Sigmoid colon (tissue), 7 donors: ENCODE measurements around the gene DAGLB. TPM values are rescaled to one million over a fixed set of nuclear protein-coding genes. Genes with fewer than 3 reads are reported as not detected.
"Not testable (repeated sequence)": the region's sequence is repeated elsewhere in the genome, so short reads cannot be mapped to it uniquely, and the experiment has no call there.

Experiments
- DNase-seq: peaks from one replicate; pipeline ENCODE4 v3.0.0-alpha.2; 2019
- H3K27ac ChIP-seq, 4 donors: fragments of 200-600 bp; sonication (generic); one replicate each; pipeline ENCODE4 v1.5.1; 2016 to 2019; ENCODE audit warnings: mild to moderate bottlenecking in 1 of 4
- H3K27me3 ChIP-seq, 3 donors: fragments of 200-600 bp; sonication (generic); one replicate each; pipeline ENCODE4 v1.5.1; 2019; ENCODE audit warnings: mild to moderate bottlenecking in 1 of 3
- H3K36me3 ChIP-seq, 4 donors: fragments of 200-600 bp; sonication (generic); one replicate each; pipeline ENCODE4 v1.5.1; 2016 to 2019
- H3K4me1 ChIP-seq, 4 donors: fragments of 200-600 bp; sonication (generic); one replicate each; pipeline ENCODE4 v1.5.1; 2017 to 2019
- H3K4me3 ChIP-seq, 4 donors: fragments of 200-600 bp; sonication (generic); one replicate each; pipeline ENCODE4 v1.5.1; 2017 to 2019; ENCODE audit warnings: mild to moderate bottlenecking in 2 of 4, moderate library complexity in 1 of 4
- H3K9me3 ChIP-seq, 4 donors: fragments of 200-600 bp in 3 of 4; sonication (generic) in 3 of 4; one replicate each; pipeline versions ENCODE4 v1.5.1 to v1.6.1; 2013 to 2019
- CTCF ChIP-seq, 4 experiments: fragments of 450-650 bp in 3 of 4; fragments of 200-600 bp in 1 of 4; IDR thresholded peaks; one replicate each; pipeline ENCODE4 v1.5.1; 2016 to 2019; ENCODE audit warnings: antibody characterized with exemption in 4 of 4, mild to moderate bottlenecking in 3 of 4, moderate library complexity in 2 of 4
- EP300 ChIP-seq, 4 donors: sonication (generic); formaldehyde crosslinking; IDR thresholded peaks; one replicate each; pipeline ENCODE4 v1.6.1; 2017; ENCODE audit warnings: antibody characterized with exemption in 4 of 4
- POLR2A ChIP-seq, 2 donors: fragments of 450-650 bp; IDR thresholded peaks; one replicate each; pipeline ENCODE4 v1.6.1; 2016; ENCODE audit warnings: antibody characterized with exemption in 2 of 2, mild to moderate bottlenecking in 2 of 2, moderate library complexity in 2 of 2
- POLR2AphosphoS5 ChIP-seq, 4 donors: sonication (generic); formaldehyde crosslinking; IDR thresholded peaks; one replicate each; pipeline ENCODE4 v1.6.1; 2017; ENCODE audit warnings: antibody characterized with exemption in 4 of 4
- WGBS, 2 donors: extraction: QIAGEN DNeasy Blood & Tissue Kit; methylation state at CpG; one replicate each; pipeline ENCODE4 v1.1.7; 2013; 5-methylcytosine and 5-hydroxymethylcytosine counted together
- intact Hi-C: fragments of 100-400 bp; cut with DNase I; formaldehyde crosslinking; loops from one replicate; pipeline ENCODE4 v1.15.1; 2023
- polyA plus RNA-seq, 3 donors: library from polyadenylated mRNA; stranded (reverse); fragments of 200-250 nt; gene quantifications; one replicate each; pipeline ENCODE4 v1.2.3, GENCODE V29; 2013
- total RNA-seq, 4 donors: library from RNA; depleted of rRNA; stranded (reverse); fragments of >200 nt; gene quantifications; one replicate each; pipeline ENCODE4 v1.1.0, GENCODE V29; 2016
- donor health status: healthy with polysubstance abuse.
- donor health status: Bipolar disorder and iron deficiency.
- donor health status: healthy.

The DAGLB gene
- total and polyA plus RNA-seq, 7 donors: 3.0 to 11.7 (median 7.7) TPM

- Histone ChIP-seq H3K27ac (no peak overlapping the region), H3K4me1 (peaks cover 0 to 37% (median 31%) of the 10 kb centered on the region in 4 donors), H3K9me3 (no peaks in the 10 kb centered on the region), H3K4me3 (no peak overlapping the region), H3K36me3 (peaks cover 16 to 60% (median 48%) of the 10 kb centered on the region in 4 donors), H3K27me3 (no peaks in the 10 kb centered on the region)
- intact Hi-C loops: no loop called here
- no peak for DNase-seq
- TF ChIP-seq CTCF (IDR thresholded peaks at IDR 0.05) (no peak), EP300 (IDR thresholded peaks at IDR 0.05) (no peak), POLR2A (IDR thresholded peaks at IDR 0.05) (no peak), POLR2AphosphoS5 (IDR thresholded peaks at IDR 0.05) (no peak)
- WGBS, 2 donors: 91 to 94% methylated on average over 10 of the region's 10 CpGs
Observed at GRCh38 chr7:6401536-6401935, 46.2 kb downstream of the DAGLB start.

- intact Hi-C loops, DNase-seq, H3K27ac ChIP-seq, H3K4me3 ChIP-seq, H3K9me3 ChIP-seq, H3K27me3 ChIP-seq: not testable (repeated sequence)
- WGBS, 2 donors: 91 to 93% methylated on average over 19 of the region's 19 CpGs
- Histone ChIP-seq H3K4me1 (peaks cover 0 to 47% (median 41%) of the 10 kb centered on the region in 4 donors), H3K36me3 (peaks cover 15 to 50% (median 38%) of the 10 kb centered on the region in 4 donors)
Observed at GRCh38 chr7:6400243-6401105, 47.3 kb downstream of the DAGLB start.

- H3K27me3 ChIP-seq: no peaks in the 10 kb centered on the region
- H3K4me3 ChIP-seq: no peak overlapping the region
- 91 to 92% methylated on average over 8 of the region's 8 CpGs for WGBS, 2 donors
- H3K9me3 ChIP-seq: no peaks in the 10 kb centered on the region
- peaks cover 0 to 55% (median 48%) of the 10 kb centered on the region in 4 donors for H3K4me1 ChIP-seq
- H3K27ac ChIP-seq: peak overlapping the region in 3 of 4 donors; percentile 8 to 59 (median 55)
- DNase-seq: no peak
- intact Hi-C loops: no loop called here
- TF ChIP-seq CTCF (IDR thresholded peaks at IDR 0.05) (no peak), POLR2AphosphoS5 (IDR thresholded peaks at IDR 0.05) (no peak), POLR2A (IDR thresholded peaks at IDR 0.05) (no peak), EP300 (IDR thresholded peaks at IDR 0.05) (no peak)
- peaks cover 5 to 43% (median 28%) of the 10 kb centered on the region in 4 donors for H3K36me3 ChIP-seq
Observed at GRCh38 chr7:6399351-6399750, 48.4 kb downstream of the DAGLB start.

- peaks cover 5 to 41% (median 26%) of the 10 kb centered on the region in 4 donors for H3K36me3 ChIP-seq
- intact Hi-C loops: no loop called here
- no peaks in the 10 kb centered on the region for H3K27me3 ChIP-seq
- peak overlapping the region in 3 of 4 donors; percentile 8 to 59 (median 55) for H3K27ac ChIP-seq
- H3K4me1 ChIP-seq: peaks cover 0 to 59% (median 53%) of the 10 kb centered on the region in 4 donors
- no peaks in the 10 kb centered on the region for H3K9me3 ChIP-seq
- H3K4me3 ChIP-seq: no peak overlapping the region
- WGBS, 2 donors: 74 to 79% methylated on average over 12 of the region's 12 CpGs
- DNase-seq: no peak
- TF ChIP-seq POLR2A (IDR thresholded peaks at IDR 0.05) (no peak), POLR2AphosphoS5 (IDR thresholded peaks at IDR 0.05) (no peak), EP300 (IDR thresholded peaks at IDR 0.05) (no peak), CTCF (IDR thresholded peaks at IDR 0.05) (no peak)
Observed at GRCh38 chr7:6398943-6399342, 48.8 kb downstream of the DAGLB start.

- DNase-seq, intact Hi-C loops, H3K27me3 ChIP-seq, H3K4me3 ChIP-seq, H3K9me3 ChIP-seq: not testable (repeated sequence)
- 86 to 87% methylated on average over 15 of the region's 15 CpGs for WGBS, 2 donors
- peak overlapping the region in 2 of 4 donors; percentile 21 to 59 for H3K27ac ChIP-seq
- H3K4me1 ChIP-seq: peaks cover 0 to 69% (median 61%) of the 10 kb centered on the region in 4 donors
- peaks cover 3 to 33% (median 18%) of the 10 kb centered on the region in 4 donors for H3K36me3 ChIP-seq
Observed at GRCh38 chr7:6397759-6398495, 49.8 kb downstream of the DAGLB start.
